HEK293T (cell line): Measurements from ENCODE around the gene PABPN1.

Source experiments
- CTCF ChIA-PET: fragments of 350-600 bp; formaldehyde crosslinking; extraction: SDS; loops from one replicate; lab custom pipeline; 2021; ENCODE audit warnings: antibody characterized with exemption, inconsistent platforms; lab: Yijun Ruan, JAX
- POLR2A ChIA-PET: fragments of 350-600 bp; formaldehyde crosslinking; extraction: SDS; loops from one replicate; lab custom pipeline; 2020; ENCODE audit warnings: antibody characterized with exemption, inconsistent platforms; lab: Yijun Ruan, JAX
- DNase-seq: peaks from one replicate; pipeline ENCODE4 v3.0.0; 2012; ENCODE audit warnings: mixed read lengths; ENCODE audit errors: extremely low spot score
- ARNT ChIP-seq: fragments of 450-650 bp; IDR thresholded peaks from 2 replicates; pipeline ENCODE4 v1.6.1; 2017; ENCODE audit warnings: mild to moderate bottlenecking
- BHLHE40 ChIP-seq: fragments of 450-650 bp; IDR thresholded peaks from 2 replicates; pipeline ENCODE4 v1.6.1; 2016; ENCODE audit warnings: mild to moderate bottlenecking, moderate library complexity, borderline replicate concordance
- CTBP1 ChIP-seq: fragments of 450-650 bp; IDR thresholded peaks from 2 replicates; pipeline ENCODE4 v1.6.1; 2016; ENCODE audit warnings: borderline replicate concordance
- ELF4 ChIP-seq: fragments of 450-650 bp; IDR thresholded peaks from 2 replicates; pipeline ENCODE4 v1.6.1; 2017; ENCODE audit warnings: antibody characterized with exemption
- FOXA1 ChIP-seq: fragments of 450-650 bp; IDR thresholded peaks from 2 replicates; pipeline ENCODE4 v1.6.1; 2016; ENCODE audit warnings: mild to moderate bottlenecking
- FOXK2 ChIP-seq: fragments of 450-650 bp; IDR thresholded peaks from 2 replicates; pipeline ENCODE4 v1.6.1; 2016; ENCODE audit warnings: mild to moderate bottlenecking
- FOXM1 ChIP-seq: fragments of 450-650 bp; IDR thresholded peaks from 2 replicates; pipeline ENCODE4 v1.6.1; 2017; ENCODE audit warnings: mild to moderate bottlenecking, borderline replicate concordance
- HDGF ChIP-seq: fragments of 450-650 bp; IDR thresholded peaks from 2 replicates; pipeline ENCODE4 v1.6.1; 2017; ENCODE audit warnings: antibody characterized with exemption, borderline replicate concordance
- L3MBTL2 ChIP-seq: fragments of 450-650 bp; conservative IDR thresholded peaks from 2 replicates; pipeline ENCODE4 v1.6.1; 2016; ENCODE audit warnings: mild to moderate bottlenecking
- LEF1 ChIP-seq: fragments of 450-650 bp; IDR thresholded peaks from 2 replicates; pipeline ENCODE4 v1.6.1; 2017; ENCODE audit warnings: mild to moderate bottlenecking, borderline replicate concordance
- NFRKB ChIP-seq: fragments of 450-650 bp; IDR thresholded peaks from 2 replicates; pipeline ENCODE4 v1.6.1; 2016; ENCODE audit warnings: mild to moderate bottlenecking, moderate library complexity
- PKNOX1 ChIP-seq: fragments of 450-650 bp; IDR thresholded peaks from 2 replicates; pipeline ENCODE4 v1.6.1; 2016
- SP1 ChIP-seq: fragments of 450-650 bp; IDR thresholded peaks from 2 replicates; pipeline ENCODE4 v1.6.1; 2017
- SUZ12 ChIP-seq: fragments of 450-650 bp; IDR thresholded peaks from 2 replicates; pipeline ENCODE4 v1.6.1; 2016; ENCODE audit warnings: mild to moderate bottlenecking
- TARDBP ChIP-seq: fragments of 450-650 bp; IDR thresholded peaks from 2 replicates; pipeline ENCODE4 v1.6.1; 2016
- ZNF384 ChIP-seq: fragments of 450-650 bp; IDR thresholded peaks from 2 replicates; pipeline ENCODE4 v1.6.1; 2016

Gene PABPN1

GRCh38 chr14:23359167-23359626 lies 37.9 kb downstream of the PABPN1 start:
- DNase-seq = no peak
- TF ChIP-seq ZNF384 = no peak
- TF ChIP-seq TARDBP = no peak
- CTCF ChIA-PET = interaction anchor here (2.3 kb wide), 1 partner anchor 21 kb away, joined by 11 read pairs; no protein-coding TSS in a partner anchor
- POLR2A ChIA-PET = interaction anchor here (1.7 to 1.9 kb wide), 2 partner anchors 38 to 73 kb away, joined by 4 to 12 read pairs; partner anchors contain the start of gene PABPN1

- POLR2A ChIA-PET = interaction anchor here (1.7 to 1.9 kb wide), 2 partner anchors 39 to 73 kb away, joined by 4 to 12 read pairs; partner anchors contain the start of gene PABPN1
- no peak for DNase-seq
- no peak for TF ChIP-seq CTBP1
- CTCF ChIA-PET = interaction anchor here (0.6 to 2.7 kb wide), 7 partner anchors 8 to 59 kb away, joined by 3 to 13 read pairs (median 4); partner anchors contain the start of gene SLC22A17
These were observed 38.6 kb downstream of the PABPN1 start for GRCh38 chr14:23359722-23360447.

- DNase-seq = no peak
- ChIA-PET POLR2A (interaction anchor here (1.1 to 1.9 kb wide), 3 partner anchors 15 to 74 kb away, joined by 3 to 12 read pairs (median 4); partner anchors contain the start of gene PABPN1), CTCF (interaction anchor here (0.6 to 2.7 kb wide), 9 partner anchors 8 to 60 kb away, joined by 3 to 13 read pairs (median 3); partner anchors contain the start of gene SLC22A17)
- TF ChIP-seq LEF1 (no peak), NFRKB (no peak), SP1 (no peak), FOXM1 (no peak), L3MBTL2 (no peak), PKNOX1 (no peak), SUZ12 (no peak), BHLHE40 (no peak), CTBP1 (no peak)
These were observed 39.2 kb downstream of the PABPN1 start for GRCh38 chr14:23360496-23360895.

- POLR2A ChIA-PET = interaction anchor here (1.1 to 1.9 kb wide), 2 partner anchors 16 to 75 kb away, joined by 3 to 4 read pairs; no protein-coding TSS in a partner anchor
- CTCF ChIA-PET = interaction anchor here (0.5 to 2.7 kb wide), 6 partner anchors 9 to 102 kb away, joined by 3 to 13 read pairs (median 4); partner anchors contain the start of gene SLC22A17
- no peak for TF ChIP-seq SP1
- no peak for TF ChIP-seq LEF1
- TF ChIP-seq CTBP1 = no peak
- TF ChIP-seq ZNF384 = no peak
- TF ChIP-seq HDGF = no peak
- TF ChIP-seq SUZ12 = no peak
- no peak for TF ChIP-seq FOXM1
- TF ChIP-seq FOXA1 = no peak
- no peak for TF ChIP-seq ELF4
- DNase-seq = no peak
These were observed 40.1 kb downstream of the PABPN1 start for GRCh38 chr14:23361320-23361719.

GRCh38 chr14:23361763-23362162 lies 40.5 kb downstream of the PABPN1 start:
- TF ChIP-seq HDGF = no peak
- TF ChIP-seq NFRKB = no peak
- TF ChIP-seq PKNOX1 = no peak
- no peak for TF ChIP-seq TARDBP
- no peak for TF ChIP-seq ELF4
- no peak for TF ChIP-seq ARNT
- no peak for TF ChIP-seq L3MBTL2
- no peak for TF ChIP-seq LEF1
- TF ChIP-seq FOXK2 = no peak
- no peak for TF ChIP-seq CTBP1
- no peak for TF ChIP-seq ZNF384
- no peak for TF ChIP-seq FOXA1
- TF ChIP-seq SP1 = no peak
- TF ChIP-seq FOXM1 = no peak
- TF ChIP-seq BHLHE40 = no peak
- no peak for TF ChIP-seq SUZ12
- no peak for DNase-seq
- POLR2A ChIA-PET = interaction anchor here (0.8 kb wide), 1 partner anchor 41 kb away, joined by 3 read pairs; the partner anchor contains the start of gene PABPN1
- CTCF ChIA-PET = interaction anchor here (0.5 to 2.7 kb wide), 4 partner anchors 8 to 103 kb away, joined by 4 to 13 read pairs (median 5); no protein-coding TSS in a partner anchor

- TF ChIP-seq HDGF = no peak
- TF ChIP-seq NFRKB = no peak
- no peak for TF ChIP-seq CTBP1
- no peak for TF ChIP-seq PKNOX1
- TF ChIP-seq BHLHE40 = no peak
- no peak for TF ChIP-seq FOXK2
- no peak for TF ChIP-seq SP1
- TF ChIP-seq TARDBP = no peak
- POLR2A ChIA-PET = interaction anchor here (0.8 kb wide), 1 partner anchor 41 kb away, joined by 3 read pairs; the partner anchor contains the start of gene PABPN1
- CTCF ChIA-PET = interaction anchor here (0.5 to 2.7 kb wide), 4 partner anchors 8 to 103 kb away, joined by 4 to 13 read pairs (median 5); no protein-coding TSS in a partner anchor
- no peak for DNase-seq
These were observed 40.9 kb downstream of the PABPN1 start for GRCh38 chr14:23362200-23362599.
